ENCODE measurements around the gene TKFC.

Gene TKFC

GRCh38 chr11:61315260-61315659 lies 17.8 kb upstream of the TKFC start:
- no peak for DNase-seq (ENCODE audit: extremely low read depth in 1 of 2, low read depth in 1 of 2)

- DNase-seq (ENCODE audit: extremely low read depth in 1 of 2, low read depth in 1 of 2), result no peak
Observed at GRCh38 chr11:61325649-61326414, 7.2 kb upstream of the TKFC start.

DNA sequence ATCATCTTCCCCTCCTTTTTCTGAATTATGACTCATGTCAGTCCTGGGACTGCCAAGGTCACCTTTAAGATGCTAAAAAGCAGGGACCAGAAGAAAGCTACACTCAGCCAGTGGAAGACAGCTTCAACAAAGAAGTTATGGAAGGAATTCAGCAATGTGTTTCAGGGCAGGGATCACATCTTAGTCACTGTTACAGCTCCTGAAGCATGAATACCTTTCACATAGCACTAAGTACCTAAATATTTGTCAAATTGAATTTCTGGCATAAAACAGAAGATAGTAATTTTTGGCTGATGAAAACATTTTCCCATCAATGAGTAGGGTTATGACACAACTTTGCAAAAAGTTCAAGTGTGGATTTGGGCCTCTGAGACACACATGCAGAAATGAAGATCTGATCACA lies 5.4 kb upstream of the TKFC start:
- DNase-seq (ENCODE audit: extremely low read depth in 1 of 2, low read depth in 1 of 2), result no peak

- no peak for DNase-seq (ENCODE audit: extremely low read depth in 1 of 2, low read depth in 1 of 2)
Observed at GRCh38 chr11:61328351-61328750, 4.7 kb upstream of the TKFC start.

DNA sequence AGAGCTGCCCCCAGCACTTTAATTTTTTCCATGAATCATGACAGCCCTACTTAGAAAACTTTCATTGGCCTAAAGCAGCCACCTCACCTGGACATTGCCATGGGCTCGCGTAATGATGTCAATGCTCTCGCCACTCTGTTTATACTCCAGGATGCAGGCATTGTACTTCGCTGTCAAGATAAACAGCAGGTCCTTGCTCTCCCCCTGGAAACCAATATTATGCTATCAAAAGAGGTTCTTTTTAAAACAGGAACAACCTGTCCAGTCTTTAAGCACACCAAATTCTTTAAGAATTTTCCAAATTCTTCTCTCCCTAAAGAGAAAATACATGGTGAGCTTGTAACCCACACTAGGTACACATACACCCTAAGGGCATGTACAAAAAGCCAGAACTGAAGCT lies 3.2 kb upstream of the TKFC start:
- no peak for DNase-seq (ENCODE audit: extremely low read depth in 1 of 2, low read depth in 1 of 2)

DNA sequence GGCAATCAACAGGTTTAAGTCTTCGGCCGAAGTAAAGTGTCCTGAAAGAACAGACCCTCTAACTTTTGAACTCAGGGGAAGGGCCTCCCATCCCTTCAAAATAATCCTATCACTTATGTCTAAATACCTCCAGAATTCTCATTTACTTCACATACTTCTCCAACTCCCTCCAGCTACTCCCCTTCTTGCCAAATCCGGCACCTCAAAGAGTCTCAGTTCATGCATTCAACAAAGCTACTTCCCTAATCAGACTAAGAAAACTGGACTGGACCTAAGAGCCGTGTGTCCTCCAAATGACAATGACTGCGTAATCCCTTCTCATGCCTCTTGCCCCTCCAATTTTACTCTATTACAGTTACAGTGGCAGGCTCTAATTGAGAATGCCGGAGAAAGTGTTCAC lies 1.4 kb upstream of the TKFC start:
- DNase-seq (ENCODE audit: extremely low read depth in 1 of 2, low read depth in 1 of 2), result no peak

GRCh38 chr11:61332281-61332796 lies 689 bp upstream of the TKFC start:
- no peak for DNase-seq (ENCODE audit: extremely low read depth in 1 of 2, low read depth in 1 of 2)

DNA sequence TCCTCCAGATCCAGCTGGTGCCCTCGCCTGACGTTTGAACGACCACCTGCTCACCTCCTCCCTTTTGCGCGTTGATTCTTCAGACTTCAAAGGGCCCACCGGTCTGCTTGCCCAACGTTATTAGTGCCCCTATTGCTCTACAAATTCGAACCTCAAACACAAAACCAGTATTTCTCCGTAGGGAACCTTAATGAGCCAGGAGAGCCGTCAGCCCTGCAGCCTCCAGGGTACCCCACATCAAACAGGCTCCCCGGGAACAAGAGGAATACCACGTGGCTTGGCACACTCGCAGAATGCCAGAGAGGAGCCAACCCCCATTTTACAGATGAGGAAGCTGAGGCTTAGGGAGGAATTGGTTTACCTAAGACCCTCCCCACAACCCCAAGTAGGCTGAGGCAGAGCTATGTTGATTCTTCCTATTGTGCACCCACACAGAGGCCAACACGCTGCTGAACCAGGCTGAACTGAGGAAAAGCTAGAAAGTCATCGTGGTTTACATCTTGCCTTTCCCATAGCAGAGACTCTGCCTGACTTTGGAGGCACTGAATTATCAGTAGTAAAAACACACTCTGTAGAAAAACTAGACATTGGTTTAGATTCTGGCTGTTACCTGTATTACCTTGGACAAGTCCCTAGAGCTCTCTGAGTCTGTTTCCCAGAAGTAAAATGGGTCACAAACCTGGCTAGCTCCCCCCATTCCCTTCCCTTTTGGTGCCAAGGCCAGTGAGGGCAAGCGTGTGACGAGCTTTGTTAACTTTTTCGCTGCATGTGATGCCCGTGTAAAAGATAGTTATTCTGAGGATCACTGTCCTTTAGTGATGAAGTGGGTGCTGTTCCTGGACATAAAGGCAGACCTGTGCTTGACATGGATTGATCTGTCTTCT lies 764 bp downstream of the TKFC start:
- no peak for DNase-seq (ENCODE audit: extremely low read depth in 1 of 2, low read depth in 1 of 2)

DNA sequence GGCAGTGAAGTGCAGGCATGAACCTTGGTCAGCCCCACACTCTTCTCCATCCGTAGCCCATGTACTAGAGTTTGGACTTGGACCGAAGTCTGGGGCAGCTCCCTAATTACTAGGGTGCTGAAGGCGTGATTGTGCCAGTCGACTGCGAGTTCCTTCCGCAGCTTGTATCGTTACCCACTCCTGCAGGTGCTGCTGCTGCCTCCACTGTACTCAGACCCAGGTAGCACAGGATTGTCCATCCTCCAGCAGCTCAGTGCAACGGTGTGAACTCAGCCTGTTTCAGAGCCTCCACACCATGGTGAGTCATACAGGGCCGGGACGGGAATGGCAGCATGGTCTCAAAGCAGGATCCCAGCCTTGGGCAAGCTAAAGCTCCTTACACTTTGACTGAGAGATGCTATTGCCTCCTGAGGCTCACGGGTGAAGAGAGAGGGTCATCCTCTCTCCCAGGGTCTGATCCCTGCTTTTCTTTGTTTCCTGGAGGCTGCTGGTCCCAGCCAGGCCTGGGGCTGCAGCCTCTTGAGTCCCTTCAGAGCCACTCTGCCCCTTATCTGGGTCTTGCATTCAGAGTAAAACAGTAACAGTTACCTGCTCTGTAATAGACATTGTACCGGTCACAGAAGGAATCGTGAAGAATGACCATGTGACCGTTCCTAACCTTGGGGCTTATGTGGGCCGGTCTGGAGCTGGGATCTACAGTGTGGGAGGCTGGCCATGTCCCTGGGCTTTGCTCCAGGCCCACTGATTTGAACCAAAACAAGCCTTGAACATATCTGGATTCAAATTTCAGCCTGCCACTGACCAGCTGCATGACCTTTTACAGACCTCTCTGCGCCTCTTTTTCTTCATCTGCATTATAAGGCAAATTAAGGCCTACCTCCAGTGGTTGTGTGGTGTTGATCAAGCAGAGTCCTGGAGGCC lies 1.7 kb downstream of the TKFC start:
- no peak for DNase-seq (ENCODE audit: extremely low read depth in 1 of 2, low read depth in 1 of 2)

DNA sequence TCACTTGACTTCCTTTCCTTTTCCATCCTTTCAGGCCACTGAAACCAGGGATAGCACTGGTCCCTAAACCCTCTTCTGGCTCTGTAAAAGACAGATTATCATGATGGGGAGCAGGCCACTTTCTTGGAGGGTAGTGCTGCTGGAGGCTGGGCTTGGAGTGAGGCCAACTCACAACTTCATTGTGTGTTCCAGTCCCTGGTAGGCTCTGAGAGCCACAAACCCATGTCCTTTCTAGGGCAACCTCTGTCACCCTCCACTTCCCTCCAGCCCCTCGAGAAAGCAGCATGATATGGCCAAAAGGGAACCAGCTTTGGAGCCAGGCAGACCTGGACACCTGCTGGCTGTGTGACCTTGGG lies 2.3 kb downstream of the TKFC start:
- DNase-seq (ENCODE audit: extremely low read depth in 1 of 2, low read depth in 1 of 2), result no peak

DNA sequence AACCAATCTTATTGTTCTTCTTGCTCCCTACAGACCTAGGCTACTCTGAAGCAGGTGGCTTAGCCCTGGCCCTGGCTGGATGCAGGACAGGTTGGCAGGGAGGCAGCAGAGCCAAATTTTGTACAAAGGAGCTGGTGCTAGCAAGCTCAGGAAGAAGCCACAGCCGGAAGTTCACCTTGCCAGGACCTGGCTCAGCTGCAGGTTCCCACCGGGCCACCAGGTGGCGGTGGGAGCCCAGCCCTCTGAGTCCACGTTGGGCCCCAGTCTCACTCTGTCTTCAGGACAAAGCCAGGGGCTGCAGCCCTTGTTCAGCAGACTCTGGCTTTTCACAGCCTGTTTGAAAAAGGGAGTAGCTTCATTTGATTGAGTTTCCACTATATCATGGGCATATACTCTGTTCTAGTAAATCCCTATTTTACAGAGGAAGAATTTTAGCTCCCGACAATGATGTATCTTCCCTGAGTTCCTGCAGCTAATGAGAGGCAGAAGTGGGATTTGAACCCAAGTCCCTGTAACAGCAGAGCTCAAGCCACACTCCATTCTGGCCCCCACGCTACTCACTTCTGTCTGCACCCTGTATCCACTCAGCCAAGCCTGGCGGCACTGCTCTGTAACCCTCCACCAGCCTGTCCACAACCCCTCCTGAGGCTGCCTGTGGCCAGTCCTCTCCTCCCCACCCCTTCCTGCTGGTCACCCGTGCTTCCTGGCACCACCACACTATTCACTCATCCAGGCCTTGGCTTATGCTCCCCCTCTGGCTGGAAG lies 3.3 kb downstream of the TKFC start:
- peak; percentile 49 to 70 for DNase-seq (ENCODE audit: extremely low read depth in 1 of 2, low read depth in 1 of 2)

- DNase-seq (ENCODE audit: extremely low read depth in 1 of 2, low read depth in 1 of 2), result no peak
Observed at GRCh38 chr11:61337706-61338470, 4.9 kb downstream of the TKFC start.

- DNase-seq (ENCODE audit: extremely low read depth in 1 of 2, low read depth in 1 of 2), result no peak
Observed at GRCh38 chr11:61338783-61339489, 5.9 kb downstream of the TKFC start.

GRCh38 chr11:61339490-61339878 lies 6.5 kb downstream of the TKFC start:
- DNase-seq (ENCODE audit: extremely low read depth in 1 of 2, low read depth in 1 of 2), result no peak

DNA sequence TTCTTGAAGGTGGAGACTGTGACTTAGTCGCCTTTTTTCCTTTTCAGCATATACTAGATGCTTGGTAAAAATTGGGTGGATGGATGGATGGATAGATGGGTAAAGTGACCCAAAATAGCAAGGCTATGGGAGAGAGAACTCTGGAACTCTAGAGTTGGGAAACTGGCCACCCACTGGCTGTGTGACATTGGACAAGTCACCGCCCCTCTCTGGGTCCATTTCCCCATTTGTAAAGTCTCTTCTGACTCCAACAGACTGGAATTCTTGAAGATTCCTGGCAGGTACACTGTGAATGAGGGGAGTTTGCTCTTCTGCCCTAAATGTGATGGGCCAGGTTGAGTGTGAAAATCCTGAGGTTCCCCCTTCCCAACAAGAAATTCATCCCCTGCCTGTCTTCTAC lies 8.0 kb downstream of the TKFC start:
- DNase-seq (ENCODE audit: extremely low read depth in 1 of 2, low read depth in 1 of 2), result no peak

GRCh38 chr11:61341706-61342105 lies 8.7 kb downstream of the TKFC start:
- DNase-seq (ENCODE audit: extremely low read depth in 1 of 2, low read depth in 1 of 2), result no peak

DNA sequence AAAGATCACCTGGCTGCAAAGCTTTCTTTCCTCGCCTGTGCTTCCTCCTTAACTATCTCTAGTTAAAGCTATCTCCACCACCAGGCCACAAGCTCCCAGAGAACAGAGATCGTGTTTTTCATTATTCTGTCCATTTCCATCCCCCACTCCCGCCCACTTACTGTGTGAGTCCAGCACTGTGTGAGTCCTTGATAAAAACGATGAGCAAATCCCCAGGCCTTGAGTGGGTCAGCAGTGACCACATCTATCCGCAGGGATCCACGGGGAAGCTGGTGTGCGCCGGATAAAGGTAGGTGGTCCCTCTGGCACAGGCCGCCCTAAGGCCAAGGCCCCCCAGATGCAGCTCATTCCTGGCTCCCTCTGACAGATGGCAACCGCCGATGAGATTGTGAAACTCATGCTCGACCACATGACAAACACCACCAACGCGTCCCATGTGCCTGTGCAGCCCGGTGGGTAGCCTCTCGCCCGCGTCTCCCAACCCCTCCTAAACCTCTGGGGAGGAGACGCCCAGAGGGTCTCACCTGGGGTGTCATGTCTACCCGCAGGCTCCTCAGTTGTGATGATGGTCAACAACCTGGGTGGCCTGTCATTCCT lies 9.3 kb downstream of the TKFC start:
- DNase-seq (ENCODE audit: extremely low read depth in 1 of 2, low read depth in 1 of 2), result no peak
